Measurements from ENCODE around the gene VWC2L.

VWC2L gene

GRCh38 chr2:214410918-214411554, at the start of gene VWC2L:
Gene VWC2L (plus strand): TSS chr2:214411054. CDS start chr2:214414194, 3,140 bp downstream.
- Mint-ChIP-seq H3K9me3 (no peaks in the 10 kb centered on the region), H3K27me3 (no peaks in the 10 kb centered on the region), H3K27ac (no peak within 1 kb of the TSS), H3K4me1 (no peaks in the 10 kb centered on the region), H3K36me3 (no peaks in the 10 kb centered on the region), H3K4me3 (no peak within 1 kb of the TSS)
- no peak for ATAC-seq

GRCh38 chr2:214361116-214361515, 49.7 kb upstream of the VWC2L start:
- Mint-ChIP-seq H3K4me3 (no peak overlapping the region), H3K27me3 (no peaks in the 10 kb centered on the region), H3K27ac (no peak overlapping the region), H3K4me1 (no peaks in the 10 kb centered on the region), H3K9me3 (peaks cover 14% of the 10 kb centered on the region), H3K36me3 (no peaks in the 10 kb centered on the region)
- no peak for ATAC-seq

GRCh38 chr2:214365549-214365948, 45.3 kb upstream of the VWC2L start:
- H3K36me3 Mint-ChIP-seq = no peaks in the 10 kb centered on the region
- no peak overlapping the region for H3K4me3 Mint-ChIP-seq
- no peak overlapping the region for H3K27ac Mint-ChIP-seq
- no peak for ATAC-seq
- H3K9me3 Mint-ChIP-seq = peaks cover 6% of the 10 kb centered on the region
- no peaks in the 10 kb centered on the region for H3K27me3 Mint-ChIP-seq
- H3K4me1 Mint-ChIP-seq = no peaks in the 10 kb centered on the region

DNA sequence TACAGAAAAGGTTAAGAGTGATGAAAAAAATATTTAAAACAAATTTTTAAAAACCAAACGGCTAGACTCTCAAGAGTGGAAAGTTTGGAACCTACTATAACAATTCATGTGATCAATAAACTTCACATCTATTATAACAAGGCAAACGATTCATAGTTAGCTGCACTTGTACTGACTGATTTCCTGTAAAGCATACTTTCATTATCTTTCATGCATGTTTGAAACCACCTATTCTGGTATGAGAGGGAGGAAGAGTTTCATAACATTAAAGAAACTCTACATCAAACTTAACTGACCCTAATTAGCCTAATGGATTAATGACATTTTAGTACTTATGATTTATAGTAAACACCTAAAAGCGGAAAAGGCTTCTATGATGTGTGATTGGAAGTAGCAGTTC, 43.7 kb upstream of the VWC2L start:
- ATAC-seq = no peak

GRCh38 chr2:214376618-214377285, 34.1 kb upstream of the VWC2L start:
- no peak for ATAC-seq
- no peaks in the 10 kb centered on the region for H3K27me3 Mint-ChIP-seq
- H3K36me3 Mint-ChIP-seq = no peaks in the 10 kb centered on the region
- no peak overlapping the region for H3K4me3 Mint-ChIP-seq
- H3K4me1 Mint-ChIP-seq = no peaks in the 10 kb centered on the region
- no peak overlapping the region for H3K27ac Mint-ChIP-seq
- H3K9me3 Mint-ChIP-seq = no peaks in the 10 kb centered on the region

More for the DNA sequence above, 43.7 kb upstream of the VWC2L start:
- Mint-ChIP-seq H3K27me3 (no peaks in the 10 kb centered on the region), H3K27ac (no peak overlapping the region), H3K36me3 (no peaks in the 10 kb centered on the region), H3K4me1 (no peaks in the 10 kb centered on the region), H3K4me3 (no peak overlapping the region), H3K9me3 (peaks cover 6% of the 10 kb centered on the region)

DNA sequence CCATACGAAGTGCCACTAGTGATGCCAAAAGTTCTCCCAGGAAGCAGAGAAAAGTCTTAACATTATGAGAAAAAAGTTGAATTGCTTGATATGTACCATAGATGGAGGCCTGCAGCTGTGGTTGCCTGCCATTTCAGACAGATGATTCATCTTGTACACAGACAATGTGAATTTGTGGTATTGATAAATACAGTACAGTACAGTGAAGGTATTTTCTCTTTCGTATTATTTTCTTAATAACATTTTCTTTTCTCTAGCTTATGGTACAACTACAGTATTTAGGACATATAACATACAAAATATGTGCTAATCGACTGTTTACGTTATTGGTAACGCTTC, 33.6 kb upstream of the VWC2L start:
- ATAC-seq = no peak
- Mint-ChIP-seq H3K4me1 (no peaks in the 10 kb centered on the region), H3K27ac (no peak overlapping the region), H3K9me3 (no peaks in the 10 kb centered on the region), H3K27me3 (no peaks in the 10 kb centered on the region), H3K36me3 (no peaks in the 10 kb centered on the region), H3K4me3 (no peak overlapping the region)

DNA sequence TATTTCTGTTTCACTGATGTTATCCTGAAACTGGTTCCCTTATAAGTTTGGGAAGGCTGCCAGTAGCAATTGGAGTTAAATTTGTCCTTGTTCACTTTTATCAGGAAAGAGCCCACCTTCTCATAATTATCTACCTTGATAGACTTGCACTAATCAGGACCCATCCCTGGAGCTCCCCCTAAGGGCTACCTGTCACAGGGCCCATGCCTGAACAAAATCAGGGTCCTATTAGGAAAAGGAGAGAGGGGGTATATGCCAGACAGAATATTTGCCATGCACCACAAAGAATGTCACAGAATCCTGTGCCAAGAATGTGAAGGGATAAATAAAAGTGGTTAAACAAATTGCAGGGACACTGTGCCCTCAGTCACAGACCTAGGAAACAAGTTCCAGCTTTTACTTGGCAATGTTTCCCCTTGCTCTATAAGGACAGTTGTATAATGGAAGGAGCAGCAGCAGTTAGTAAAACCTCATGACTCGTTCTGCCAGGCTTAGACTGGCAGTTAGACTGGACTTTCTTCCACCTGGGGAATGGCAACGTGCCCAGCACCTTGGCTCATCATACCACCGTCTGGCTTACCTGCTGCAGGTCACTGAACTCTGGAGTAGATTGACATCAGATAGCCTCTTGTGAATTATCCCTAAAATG, 32.3 kb upstream of the VWC2L start:
- Mint-ChIP-seq H3K4me1 (no peaks in the 10 kb centered on the region), H3K27me3 (no peaks in the 10 kb centered on the region), H3K9me3 (no peaks in the 10 kb centered on the region), H3K27ac (no peak overlapping the region), H3K4me3 (no peak overlapping the region), H3K36me3 (no peaks in the 10 kb centered on the region)
- ATAC-seq = no peak

- Mint-ChIP-seq H3K27me3 (no peaks in the 10 kb centered on the region), H3K9me3 (no peaks in the 10 kb centered on the region), H3K4me3 (no peak overlapping the region)
Observed at GRCh38 chr2:214379227-214379626, 31.6 kb upstream of the VWC2L start.

GRCh38 chr2:214380681-214381080, 30.2 kb upstream of the VWC2L start:
- Mint-ChIP-seq H3K4me1 (no peaks in the 10 kb centered on the region), H3K27ac (no peak overlapping the region), H3K36me3 (no peaks in the 10 kb centered on the region), H3K27me3 (no peaks in the 10 kb centered on the region), H3K4me3 (no peak overlapping the region), H3K9me3 (no peaks in the 10 kb centered on the region)
- no peak for ATAC-seq

More at GRCh38 chr2:214379227-214379626, 31.6 kb upstream of the VWC2L start:
- Mint-ChIP-seq H3K36me3 (no peaks in the 10 kb centered on the region), H3K27ac (no peak overlapping the region), H3K4me1 (no peaks in the 10 kb centered on the region)
- ATAC-seq = no peak

- H3K27me3 Mint-ChIP-seq = no peaks in the 10 kb centered on the region
- H3K9me3 Mint-ChIP-seq = no peaks in the 10 kb centered on the region
- no peak for ATAC-seq
- H3K4me1 Mint-ChIP-seq = no peaks in the 10 kb centered on the region
- H3K27ac Mint-ChIP-seq = no peak overlapping the region
- H3K4me3 Mint-ChIP-seq = no peak overlapping the region
- no peaks in the 10 kb centered on the region for H3K36me3 Mint-ChIP-seq
Observed at GRCh38 chr2:214382229-214382628, 28.6 kb upstream of the VWC2L start.

GRCh38 chr2:214386720-214387119, 24.1 kb upstream of the VWC2L start:
- Mint-ChIP-seq H3K27me3 (no peaks in the 10 kb centered on the region), H3K36me3 (no peaks in the 10 kb centered on the region), H3K9me3 (no peaks in the 10 kb centered on the region), H3K4me1 (no peaks in the 10 kb centered on the region), H3K4me3 (no peak overlapping the region), H3K27ac (no peak overlapping the region)
- no peak for ATAC-seq

DNA sequence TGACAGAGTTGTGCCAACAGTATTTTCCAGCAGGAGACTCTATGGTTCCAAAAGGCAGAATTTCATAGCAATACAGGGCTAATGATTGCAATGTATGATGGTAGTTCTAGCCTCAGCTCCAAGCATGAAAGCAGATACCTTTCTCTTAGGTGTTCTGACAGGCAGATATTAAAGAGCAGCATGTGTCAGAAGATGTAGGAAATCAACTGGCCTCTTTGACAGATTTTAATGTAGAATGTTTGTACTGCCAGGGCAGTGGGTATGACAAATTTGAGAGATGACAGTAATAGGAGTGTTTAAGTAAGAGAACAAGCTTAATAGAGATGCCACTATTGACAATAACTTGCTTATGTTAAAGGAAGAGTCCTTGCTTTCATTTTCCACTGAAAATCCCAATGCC, 21.5 kb upstream of the VWC2L start:
- no peaks in the 10 kb centered on the region for H3K9me3 Mint-ChIP-seq
- no peaks in the 10 kb centered on the region for H3K27me3 Mint-ChIP-seq
- H3K4me3 Mint-ChIP-seq = no peak overlapping the region
- no peak overlapping the region for H3K27ac Mint-ChIP-seq
- no peaks in the 10 kb centered on the region for H3K4me1 Mint-ChIP-seq
- ATAC-seq = no peak
- H3K36me3 Mint-ChIP-seq = no peaks in the 10 kb centered on the region

DNA sequence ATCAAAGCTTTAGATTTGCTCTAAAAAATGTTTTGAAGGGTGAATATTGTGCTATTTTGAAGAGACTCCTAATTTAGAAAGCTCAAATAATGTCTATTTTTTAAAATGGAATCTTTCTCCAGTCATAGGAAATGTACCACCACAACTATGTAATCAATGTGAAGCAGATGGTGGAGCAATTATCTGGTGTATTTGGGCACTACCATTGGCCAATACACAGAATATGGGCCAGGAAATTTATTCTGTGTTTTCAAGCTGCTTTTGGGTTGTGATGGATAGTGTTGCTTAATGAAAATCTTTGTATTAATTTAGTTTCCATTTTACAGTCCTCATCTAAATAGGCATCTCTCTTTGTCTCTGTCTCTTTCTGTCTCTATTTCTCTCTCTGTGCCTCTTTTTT, 17.1 kb upstream of the VWC2L start:
- Mint-ChIP-seq H3K4me1 (no peaks in the 10 kb centered on the region), H3K27ac (no peak overlapping the region), H3K9me3 (peaks cover 4% of the 10 kb centered on the region), H3K4me3 (no peak overlapping the region), H3K27me3 (no peaks in the 10 kb centered on the region), H3K36me3 (no peaks in the 10 kb centered on the region)
- no peak for ATAC-seq

- H3K4me3 Mint-ChIP-seq = no peak overlapping the region
- ATAC-seq = no peak
- H3K4me1 Mint-ChIP-seq = no peaks in the 10 kb centered on the region
- H3K27ac Mint-ChIP-seq = no peak overlapping the region
- no peaks in the 10 kb centered on the region for H3K36me3 Mint-ChIP-seq
- H3K9me3 Mint-ChIP-seq = peaks cover 4% of the 10 kb centered on the region
- H3K27me3 Mint-ChIP-seq = no peaks in the 10 kb centered on the region
Observed at GRCh38 chr2:214395040-214395439, 15.8 kb upstream of the VWC2L start.

- no peaks in the 10 kb centered on the region for H3K4me1 Mint-ChIP-seq
- no peak overlapping the region for H3K27ac Mint-ChIP-seq
- no peak overlapping the region for H3K4me3 Mint-ChIP-seq
- ATAC-seq = no peak
- no peaks in the 10 kb centered on the region for H3K27me3 Mint-ChIP-seq
- no peaks in the 10 kb centered on the region for H3K9me3 Mint-ChIP-seq
- no peaks in the 10 kb centered on the region for H3K36me3 Mint-ChIP-seq
Observed at GRCh38 chr2:214401580-214401979, 9.3 kb upstream of the VWC2L start.

DNA sequence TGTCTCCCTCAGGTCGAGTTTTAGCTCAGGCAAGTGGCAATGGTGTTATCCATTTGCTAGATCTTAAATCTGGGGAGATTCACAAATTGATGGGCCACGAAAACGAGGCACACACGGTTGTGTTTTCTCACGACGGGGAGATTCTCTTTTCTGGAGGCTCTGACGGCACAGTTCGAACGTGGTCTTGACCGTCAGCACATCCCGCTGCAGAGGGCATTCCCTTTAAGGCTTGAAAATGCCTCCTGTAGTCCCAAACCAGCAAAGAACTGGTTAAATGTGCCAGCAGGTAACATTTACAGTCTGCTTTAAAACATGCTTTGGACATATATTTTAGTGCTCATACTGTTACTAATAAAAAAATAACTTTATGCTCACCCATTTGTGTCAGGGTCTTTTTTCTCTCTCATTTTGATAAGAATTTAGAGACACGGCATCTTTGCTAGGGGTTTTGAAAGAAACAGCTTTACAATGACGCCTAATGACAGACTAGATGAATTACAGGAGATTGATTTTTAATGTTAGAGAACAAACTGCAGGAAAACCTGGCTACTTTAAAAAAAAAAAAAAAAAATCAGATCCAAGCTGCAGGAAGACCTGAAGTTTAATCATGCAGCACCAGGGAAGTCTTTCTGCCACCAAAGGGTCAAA, 602 bp upstream of the VWC2L start:
- ATAC-seq = no peak
- no peaks in the 10 kb centered on the region for H3K36me3 Mint-ChIP-seq
- H3K27me3 Mint-ChIP-seq = no peaks in the 10 kb centered on the region
- H3K27ac Mint-ChIP-seq = no peak overlapping the region
- H3K4me3 Mint-ChIP-seq = no peak overlapping the region
- no peaks in the 10 kb centered on the region for H3K4me1 Mint-ChIP-seq
- H3K9me3 Mint-ChIP-seq = no peaks in the 10 kb centered on the region
